ENCODE results near the gene CDH12.

- TF ChIP-seq, protein P1, sequence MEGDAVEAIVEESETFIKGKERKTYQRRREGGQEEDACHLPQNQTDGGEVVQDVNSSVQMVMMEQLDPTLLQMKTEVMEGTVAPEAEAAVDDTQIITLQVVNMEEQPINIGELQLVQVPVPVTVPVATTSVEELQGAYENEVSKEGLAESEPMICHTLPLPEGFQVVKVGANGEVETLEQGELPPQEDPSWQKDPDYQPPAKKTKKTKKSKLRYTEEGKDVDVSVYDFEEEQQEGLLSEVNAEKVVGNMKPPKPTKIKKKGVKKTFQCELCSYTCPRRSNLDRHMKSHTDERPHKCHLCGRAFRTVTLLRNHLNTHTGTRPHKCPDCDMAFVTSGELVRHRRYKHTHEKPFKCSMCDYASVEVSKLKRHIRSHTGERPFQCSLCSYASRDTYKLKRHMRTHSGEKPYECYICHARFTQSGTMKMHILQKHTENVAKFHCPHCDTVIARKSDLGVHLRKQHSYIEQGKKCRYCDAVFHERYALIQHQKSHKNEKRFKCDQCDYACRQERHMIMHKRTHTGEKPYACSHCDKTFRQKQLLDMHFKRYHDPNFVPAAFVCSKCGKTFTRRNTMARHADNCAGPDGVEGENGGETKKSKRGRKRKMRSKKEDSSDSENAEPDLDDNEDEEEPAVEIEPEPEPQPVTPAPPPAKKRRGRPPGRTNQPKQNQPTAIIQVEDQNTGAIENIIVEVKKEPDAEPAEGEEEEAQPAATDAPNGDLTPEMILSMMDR (IDR thresholded peaks at IDR 0.05) = no peak
- TF ChIP-seq POLR2A (IDR thresholded peaks at IDR 0.05) (no peak), POLR2AphosphoS5 (IDR thresholded peaks at IDR 0.05) (no peak)
Observed at GRCh38 chr5:21893161-21893560, 960.0 kb downstream of the CDH12 start.
